A549 (cell line): Measurements from ENCODE around the gene SDHB. TPM values are rescaled to one million over a fixed set of nuclear protein-coding genes. Genes with fewer than 3 reads are reported as not detected.

ENCODE experiments used
- ATAC-seq, 2 experiments: fragments of 200-7000 bp in 1 of 2; fragments of >200 bp in 1 of 2; cut with Nextera tagmentation in 1 of 2; cut with Tn5 transposase in 1 of 2; 3 replicates each; pipeline versions ENCODE4 v1.8.0 to v1.9.1; 2018 to 2020; ENCODE audit warnings: mild to moderate bottlenecking in 1 of 2, moderate library complexity in 1 of 2
- CTCF ChIA-PET: fragments of 300-600 bp; sonication (Branson Sonifier 250); formaldehyde crosslinking; extraction: SDS; loops from one replicate; lab custom pipeline; 2021; ENCODE audit warnings: antibody characterized with exemption, inconsistent platforms; lab: Yijun Ruan, JAX
- POLR2A ChIA-PET: fragments of 350-600 bp; formaldehyde crosslinking; extraction: SDS; loops from one replicate; lab custom pipeline; 2021; ENCODE audit warnings: antibody characterized with exemption, inconsistent platforms; lab: Yijun Ruan, JAX
- DNase-seq, 2 experiments: peaks; one replicate each; pipeline versions ENCODE4 v3.0.0 to v3.0.0-alpha.2; 2011 to 2016; ENCODE audit warnings: low read depth in 1 of 2, low spot score in 1 of 2
- FAIRE-seq: peaks from 2 replicates; lab custom pipeline; 2011; peaks lifted over from hg19 to GRCh38; lab: Jason Lieb, UNC
- H3K27ac ChIP-seq, 2 experiments: fragments of >200 bp; sonication (Bioruptor Twin); formaldehyde crosslinking; 3 replicates each; pipeline ENCODE4 v1.5.1; 2016 to 2017
- H3K4me1 ChIP-seq: fragments of >200 bp; sonication (Bioruptor Twin); formaldehyde crosslinking; 3 replicates; pipeline ENCODE4 v1.6.1; 2016
- H3K4me2 ChIP-seq: fragments of >200 bp; sonication (Bioruptor Twin); formaldehyde crosslinking; 3 replicates; pipeline ENCODE4 v1.6.1; 2016
- H3K4me3 ChIP-seq: fragments of >200 bp; sonication (Bioruptor Twin); formaldehyde crosslinking; 3 replicates; pipeline ENCODE4 v1.5.1; 2016
- H3K9me3 ChIP-seq: fragments of >200 bp; sonication (Bioruptor Twin); formaldehyde crosslinking; 3 replicates; pipeline ENCODE4 v1.6.1; 2016
- BHLHE40 ChIP-seq: IDR thresholded peaks from 2 replicates; pipeline ENCODE4 v1.6.1; 2012; ENCODE audit warnings: low read depth, low read length, inconsistent platforms
- CBX8 ChIP-seq: fragments of 200-600 bp; sonication (generic); IDR thresholded peaks from 2 replicates; pipeline ENCODE4 v1.6.1; 2016
- CEBPB ChIP-seq, 2 experiments: fragments of >200 bp in 1 of 2; sonication (Bioruptor Twin) in 1 of 2; formaldehyde crosslinking in 1 of 2; IDR thresholded peaks; 2 replicates each; pipeline ENCODE4 v1.6.1; 2012 to 2016
- CHD4 ChIP-seq: fragments of 200-600 bp; sonication (generic); IDR thresholded peaks from 2 replicates; pipeline ENCODE4 v1.6.1; 2016; ENCODE audit warnings: antibody characterized with exemption, mild to moderate bottlenecking, borderline replicate concordance
- EHF ChIP-seq: fragments of 250-450 bp; sonication (Bioruptor Pico); IDR thresholded peaks from 2 replicates; pipeline ENCODE4 v1.5.0; 2020; ENCODE audit warnings: mild to moderate bottlenecking
- EHMT2 ChIP-seq: fragments of 200-600 bp; sonication (generic); IDR thresholded peaks from 2 replicates; pipeline ENCODE4 v1.6.1; 2016; ENCODE audit warnings: antibody characterized with exemption, low read depth, mild to moderate bottlenecking, moderate library complexity
- FOSL2 ChIP-seq, 2 experiments: fragments of 450-650 bp in 1 of 2; fragments of >200 bp in 1 of 2; sonication (Bioruptor Twin) in 1 of 2; formaldehyde crosslinking; IDR thresholded peaks; 2 replicates each; pipeline versions ENCODE4 v1.5.0 to v1.6.1; 2016 to 2020; ENCODE audit warnings: mild to moderate bottlenecking in 1 of 2, moderate library complexity in 1 of 2
- HDAC2 ChIP-seq: fragments of 200-600 bp; sonication (generic); IDR thresholded peaks from 2 replicates; pipeline ENCODE4 v1.6.1; 2016
- HEYL ChIP-seq: fragments of 250-450 bp; sonication (Bioruptor Pico); IDR thresholded peaks from 2 replicates; pipeline ENCODE4 v1.8.0; 2021; ENCODE audit warnings: mild to moderate bottlenecking, moderate library complexity
- JUN ChIP-seq, 2 experiments: fragments of >200 bp; sonication (Bioruptor Twin); formaldehyde crosslinking; IDR thresholded peaks; 2 replicates in 1 of 2; 3 replicates in 1 of 2; pipeline ENCODE4 v1.6.1; 2016 to 2017
- KDM5A ChIP-seq: fragments of 200-600 bp; sonication (generic); IDR thresholded peaks from 2 replicates; pipeline ENCODE4 v1.6.1; 2016; ENCODE audit warnings: antibody characterized with exemption, mild to moderate bottlenecking
- MAFK ChIP-seq: fragments of 450-650 bp; IDR thresholded peaks from 2 replicates; pipeline ENCODE4 v1.6.1; 2014; ENCODE audit not compliant: partially characterized antibody
- NFE2L2 ChIP-seq: fragments of 150-350 bp; conservative IDR thresholded peaks from 2 replicates; pipeline ENCODE4 v1.6.1; 2014; ENCODE audit warnings: low read length
- NPAS2 ChIP-seq: fragments of 250-450 bp; sonication (Bioruptor Pico); IDR thresholded peaks from 2 replicates; pipeline ENCODE4 v1.8.0; 2022; ENCODE audit warnings: mild to moderate bottlenecking, moderate library complexity, borderline replicate concordance
- NR3C1 ChIP-seq: fragments of >200 bp; sonication (Bioruptor Twin); formaldehyde crosslinking; IDR thresholded peaks from 3 replicates; pipeline ENCODE4 v1.6.1; 2017
- PHF8 ChIP-seq: fragments of 200-600 bp; sonication (generic); IDR thresholded peaks from 2 replicates; pipeline ENCODE4 v1.6.1; 2016; ENCODE audit warnings: low read depth, mild to moderate bottlenecking, antibody characterized with exemption, moderate library complexity, borderline replicate concordance
- RAD21 ChIP-seq, 2 experiments: fragments of >200 bp in 1 of 2; sonication (Bioruptor Twin) in 1 of 2; formaldehyde crosslinking in 1 of 2; IDR thresholded peaks in 1 of 2; conservative IDR thresholded peaks in 1 of 2; 2 replicates in 1 of 2; 3 replicates in 1 of 2; pipeline ENCODE4 v1.6.1; 2012 to 2018; ENCODE audit warnings: inconsistent platforms in 1 of 2
- RARB ChIP-seq: fragments of 250-450 bp; sonication (Bioruptor Pico); IDR thresholded peaks from 2 replicates; pipeline ENCODE4 v1.8.0; 2021; ENCODE audit warnings: mild to moderate bottlenecking, moderate library complexity
- RCOR1 ChIP-seq: fragments of 150-350 bp; IDR thresholded peaks from 2 replicates; pipeline ENCODE4 v1.6.1; 2014; ENCODE audit warnings: antibody characterized with exemption, low read length, low read depth
- SMC3 ChIP-seq: fragments of >200 bp; sonication (Bioruptor Twin); formaldehyde crosslinking; IDR thresholded peaks from 3 replicates; pipeline ENCODE4 v1.6.1; 2018; ENCODE audit warnings: inconsistent platforms
- SREBF2 ChIP-seq: fragments of 450-650 bp; IDR thresholded peaks from 2 replicates; pipeline ENCODE4 v1.6.1; 2014; ENCODE audit warnings: mild to moderate bottlenecking, moderate library complexity
- TFCP2L1 ChIP-seq: fragments of 250-450 bp; sonication (Bioruptor Pico); IDR thresholded peaks from 2 replicates; pipeline ENCODE4 v1.5.0; 2021; ENCODE audit warnings: mild to moderate bottlenecking
- ZC3H11A ChIP-seq: fragments of 450-650 bp; IDR thresholded peaks from 2 replicates; pipeline ENCODE4 v1.6.1; 2014; ENCODE audit warnings: antibody characterized with exemption, mild to moderate bottlenecking
- ZFP36 ChIP-seq: fragments of 450-650 bp; IDR thresholded peaks from 2 replicates; pipeline ENCODE4 v1.6.1; 2014; ENCODE audit warnings: borderline replicate concordance; ENCODE audit not compliant: partially characterized antibody
- ZNF302 ChIP-seq: fragments of 250-450 bp; sonication (Bioruptor Pico); IDR thresholded peaks from 2 replicates; pipeline ENCODE4 v1.9.0; 2021; ENCODE audit warnings: inconsistent platforms, mild to moderate bottlenecking, moderate library complexity
- WGBS: methylation state at CpG from one replicate; pipeline ENCODE4 v1.1.6; 2017; ENCODE audit errors: missing lambda C conversion rate; 5-methylcytosine and 5-hydroxymethylcytosine counted together
- polyA plus RNA-seq, 4 experiments: library from polyadenylated mRNA; depleted of rRNA in 3 of 4; stranded (reverse); fragments of >200 nt; fragmentation: RNase III in 1 of 4; extraction: RNeasy Plus Mini Kit Qiagen cat#74134 plus additional on column Dnase treatment in 1 of 4; gene quantifications; 2 replicates in 3 of 4; 3 replicates in 1 of 4; pipeline ENCODE4 v1.2.3, GENCODE V29; 2011 to 2017
- TF ChIP-seq, protein P1 (sequence below): fragments of >200 bp; sonication (Bioruptor Twin); formaldehyde crosslinking; IDR thresholded peaks from 3 replicates; pipeline ENCODE4 v1.6.1; 2016
- TF ChIP-seq, protein P2 (sequence below): fragments of 150-350 bp; IDR thresholded peaks from 2 replicates; pipeline ENCODE4 v1.6.1; 2014; ENCODE audit warnings: low read depth, mild to moderate bottlenecking, low read length
- TF ChIP-seq, protein P3 (sequence below): fragments of 450-650 bp; IDR thresholded peaks from 2 replicates; pipeline ENCODE4 v1.6.1; 2014; ENCODE audit warnings: antibody characterized with exemption
- TF ChIP-seq, protein P4 (sequence below): fragments of 250-450 bp; sonication (Bioruptor Pico); IDR thresholded peaks from 2 replicates; pipeline ENCODE4 v1.5.0; 2020; ENCODE audit warnings: low read depth, mild to moderate bottlenecking, moderate library complexity

Gene SDHB
- polyA plus RNA-seq, 2 of the 4 experiments (the other 2 are of a cell fraction) = 114 to 262 TPM

DNA sequence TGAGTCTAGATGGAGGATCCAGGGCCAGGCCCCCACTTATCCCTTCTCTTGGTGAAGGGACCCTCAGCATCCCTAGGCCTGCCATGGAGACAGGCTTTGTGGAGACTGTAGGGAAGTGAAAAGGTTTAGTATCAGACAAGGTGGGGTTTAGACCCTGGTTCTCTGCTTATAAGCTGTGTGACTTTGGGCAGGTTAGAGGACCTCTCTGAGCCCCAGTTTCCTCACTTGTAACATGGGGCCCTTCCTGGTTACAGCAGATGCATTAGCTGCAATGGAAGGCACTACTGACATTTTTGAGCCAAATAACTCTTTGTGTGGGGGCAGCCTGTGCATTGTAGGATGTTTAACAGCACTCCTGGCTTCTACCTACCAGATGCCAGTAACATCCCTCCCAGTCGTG lies 42.8 kb upstream of the SDHB start:
- POLR2A ChIA-PET = no interaction called here
- no peak for ATAC-seq
- CTCF ChIA-PET = no interaction called here

DNA sequence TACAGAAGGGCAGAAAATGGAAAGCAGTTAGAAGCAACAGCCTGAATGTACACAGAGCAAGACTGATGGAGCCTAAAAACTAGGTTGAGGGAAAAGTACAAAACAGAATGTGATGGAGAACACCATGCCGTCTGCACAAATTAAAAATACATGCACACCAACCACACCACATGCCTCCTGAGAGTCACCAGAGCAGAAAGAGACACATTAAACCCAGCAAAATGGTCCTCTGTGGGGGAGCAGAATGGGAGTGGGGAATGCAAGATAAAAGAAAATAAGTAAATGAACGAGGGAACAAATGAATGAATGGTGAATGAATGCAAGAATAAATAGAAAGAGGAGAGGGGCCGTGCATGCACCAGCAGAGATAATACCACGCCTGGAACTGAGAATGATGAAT lies 41.3 kb upstream of the SDHB start:
- CTCF ChIA-PET = no interaction called here
- no peak for FAIRE-seq
- H3K4me2 ChIP-seq = no peak overlapping the region
- TF ChIP-seq SREBF2 (no peak), ZC3H11A (no peak)
- TF ChIP-seq, protein P1, sequence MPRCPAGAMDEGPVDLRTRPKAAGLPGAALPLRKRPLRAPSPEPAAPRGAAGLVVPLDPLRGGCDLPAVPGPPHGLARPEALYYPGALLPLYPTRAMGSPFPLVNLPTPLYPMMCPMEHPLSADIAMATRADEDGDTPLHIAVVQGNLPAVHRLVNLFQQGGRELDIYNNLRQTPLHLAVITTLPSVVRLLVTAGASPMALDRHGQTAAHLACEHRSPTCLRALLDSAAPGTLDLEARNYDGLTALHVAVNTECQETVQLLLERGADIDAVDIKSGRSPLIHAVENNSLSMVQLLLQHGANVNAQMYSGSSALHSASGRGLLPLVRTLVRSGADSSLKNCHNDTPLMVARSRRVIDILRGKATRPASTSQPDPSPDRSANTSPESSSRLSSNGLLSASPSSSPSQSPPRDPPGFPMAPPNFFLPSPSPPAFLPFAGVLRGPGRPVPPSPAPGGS = no peak
- 38% methylated on average over 4 of the region's 4 CpGs for WGBS
- ATAC-seq = no peak
- H3K4me3 ChIP-seq = no peak overlapping the region
- POLR2A ChIA-PET = no interaction called here
- H3K4me1 ChIP-seq = no peaks in the 10 kb centered on the region
- H3K9me3 ChIP-seq = no peaks in the 10 kb centered on the region
- DNase-seq = no peak
- no peak overlapping the region for H3K27ac ChIP-seq

More for the DNA sequence above, 42.8 kb upstream of the SDHB start:
- FAIRE-seq (no peak), DNase-seq (no peak)
- TF ChIP-seq, protein P2, sequence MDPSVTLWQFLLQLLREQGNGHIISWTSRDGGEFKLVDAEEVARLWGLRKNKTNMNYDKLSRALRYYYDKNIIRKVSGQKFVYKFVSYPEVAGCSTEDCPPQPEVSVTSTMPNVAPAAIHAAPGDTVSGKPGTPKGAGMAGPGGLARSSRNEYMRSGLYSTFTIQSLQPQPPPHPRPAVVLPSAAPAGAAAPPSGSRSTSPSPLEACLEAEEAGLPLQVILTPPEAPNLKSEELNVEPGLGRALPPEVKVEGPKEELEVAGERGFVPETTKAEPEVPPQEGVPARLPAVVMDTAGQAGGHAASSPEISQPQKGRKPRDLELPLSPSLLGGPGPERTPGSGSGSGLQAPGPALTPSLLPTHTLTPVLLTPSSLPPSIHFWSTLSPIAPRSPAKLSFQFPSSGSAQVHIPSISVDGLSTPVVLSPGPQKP = no peak
- TF ChIP-seq MAFK (no peak), NPAS2 (CRISPR knock-in tag) (no peak), CHD4 (no peak), FOSL2 (IDR thresholded peaks at IDR 0.05) (no peak), FOSL2 (CRISPR knock-in tag; IDR thresholded peaks at IDR 0.05) (no peak), EHF (CRISPR knock-in tag) (no peak), KDM5A (no peak), RCOR1 (no peak), CBX8 (no peak), RARB (CRISPR knock-in tag) (no peak), ZNF302 (CRISPR knock-in tag) (no peak), RAD21 (conservative IDR thresholded peaks at IDR 0.05 in 1 of 2, IDR thresholded peaks at IDR 0.05 in 1 of 2) (no peak), CEBPB (IDR thresholded peaks at IDR 0.05) (no peak)
- TF ChIP-seq, protein P3, sequence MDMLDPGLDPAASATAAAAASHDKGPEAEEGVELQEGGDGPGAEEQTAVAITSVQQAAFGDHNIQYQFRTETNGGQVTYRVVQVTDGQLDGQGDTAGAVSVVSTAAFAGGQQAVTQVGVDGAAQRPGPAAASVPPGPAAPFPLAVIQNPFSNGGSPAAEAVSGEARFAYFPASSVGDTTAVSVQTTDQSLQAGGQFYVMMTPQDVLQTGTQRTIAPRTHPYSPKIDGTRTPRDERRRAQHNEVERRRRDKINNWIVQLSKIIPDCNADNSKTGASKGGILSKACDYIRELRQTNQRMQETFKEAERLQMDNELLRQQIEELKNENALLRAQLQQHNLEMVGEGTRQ = no peak
- Histone ChIP-seq H3K27ac (no peak overlapping the region), H3K4me3 (no peak overlapping the region), H3K4me2 (no peak overlapping the region), H3K4me1 (no peaks in the 10 kb centered on the region), H3K9me3 (no peaks in the 10 kb centered on the region)
- WGBS = 0% methylated on average over 1 of the region's 1 CpG

DNA sequence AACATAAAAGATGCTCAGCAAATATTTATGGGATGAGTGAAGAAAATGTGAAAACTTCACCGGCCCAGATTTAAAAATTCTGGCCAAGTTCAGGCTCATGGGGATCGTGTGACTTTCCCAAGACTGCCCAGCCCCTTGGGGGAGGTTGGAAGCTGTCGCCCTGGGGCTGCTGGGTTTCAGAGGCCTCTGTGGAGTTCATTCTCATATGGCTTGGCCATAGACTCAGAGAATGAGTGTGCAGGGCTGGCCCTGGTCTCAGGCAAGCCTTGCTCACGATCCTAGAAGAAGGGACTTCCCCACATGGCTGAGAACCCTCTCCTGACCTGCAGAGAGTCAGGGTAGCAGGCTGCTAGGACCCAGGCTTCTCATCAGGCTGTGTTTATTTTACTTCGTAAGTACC lies 40.8 kb upstream of the SDHB start:
- CTCF ChIA-PET = no interaction called here
- POLR2A ChIA-PET = no interaction called here
- DNase-seq (no peak), ATAC-seq (no peak), FAIRE-seq (no peak)
- Histone ChIP-seq H3K4me3 (no peak overlapping the region), H3K4me2 (no peak overlapping the region), H3K27ac (no peak overlapping the region), H3K9me3 (no peaks in the 10 kb centered on the region), H3K4me1 (no peaks in the 10 kb centered on the region)
- WGBS = 59% methylated on average over 5 of the region's 5 CpGs
- TF ChIP-seq CEBPB (IDR thresholded peaks at IDR 0.05) (no peak), NPAS2 (CRISPR knock-in tag) (no peak), PHF8 (no peak), EHMT2 (no peak), TFCP2L1 (CRISPR knock-in tag) (no peak), JUN (IDR thresholded peaks at IDR 0.05) (no peak), HDAC2 (no peak), SMC3 (no peak), HEYL (CRISPR knock-in tag) (no peak), BHLHE40 (no peak), FOSL2 (IDR thresholded peaks at IDR 0.05) (no peak), FOSL2 (CRISPR knock-in tag; IDR thresholded peaks at IDR 0.05) (no peak), NFE2L2 (no peak), ZFP36 (no peak), NR3C1 (no peak)
- TF ChIP-seq, protein P1 = no peak
- TF ChIP-seq, protein P4, sequence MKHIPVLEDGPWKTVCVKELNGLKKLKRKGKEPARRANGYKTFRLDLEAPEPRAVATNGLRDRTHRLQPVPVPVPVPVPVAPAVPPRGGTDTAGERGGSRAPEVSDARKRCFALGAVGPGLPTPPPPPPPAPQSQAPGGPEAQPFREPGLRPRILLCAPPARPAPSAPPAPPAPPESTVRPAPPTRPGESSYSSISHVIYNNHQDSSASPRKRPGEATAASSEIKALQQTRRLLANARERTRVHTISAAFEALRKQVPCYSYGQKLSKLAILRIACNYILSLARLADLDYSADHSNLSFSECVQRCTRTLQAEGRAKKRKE (CRISPR knock-in tag) = no peak
- TF ChIP-seq, protein P2 = no peak
